ENCODE data around the gene PACSIN2. TPM values are rescaled to one million over a fixed set of nuclear protein-coding genes. Genes with fewer than 3 reads are reported as not detected.

PACSIN2 gene
- total and polyA plus RNA-seq, 10 of the 15 experiments (the other 5 are each of a cell fraction or from before 2014, with no cell fraction given), result 0.93 to 78.7 (median 46.8) TPM

GRCh38 chr22:42931421-42932196 lies 83.3 kb downstream of the PACSIN2 start (continued):
- TF ChIP-seq REST (IDR thresholded peaks at IDR 0.05; ENCODE audit: low read depth, low read length), result no peak
- TF ChIP-seq HDAC6 (IDR thresholded peaks at IDR 0.05; ENCODE audit: unreplicated experiment), result no peak
- TF ChIP-seq MEF2B (IDR thresholded peaks at IDR 0.05; ENCODE audit: partially characterized antibody, poor library complexity, severe bottlenecking), result peak; percentile 96
- TF ChIP-seq FOXK2 (IDR thresholded peaks at IDR 0.05), result no peak
- TF ChIP-seq NR2C1 (IDR thresholded peaks at IDR 0.05), result peak; percentile 53; the same call in 1 of the 2 replicates
- no peak for TF ChIP-seq ELK1 (IDR thresholded peaks at IDR 0.05; ENCODE audit: low read depth, low read length)
- TF ChIP-seq SPI1 (IDR thresholded peaks at IDR 0.05; ENCODE audit: borderline replicate concordance, insufficient read depth, low read depth, low read length), result peak; percentile 99
- no peak for TF ChIP-seq ZNF274 (IDR thresholded peaks at IDR 0.05; ENCODE audit: insufficient read depth, insufficient read length)
- peak; percentile 90; the same call in 1 of the 2 replicates for TF ChIP-seq FOXM1 (IDR thresholded peaks at IDR 0.05; ENCODE audit: low read depth, low read length)
- TF ChIP-seq CHD1 (IDR thresholded peaks at IDR 0.05; ENCODE audit: low read depth, low read length), result no peak
- peak; percentile 48; the same call in 1 of the 2 replicates for TF ChIP-seq RAD51 (IDR thresholded peaks at IDR 0.05)
- peak; percentile 93 for TF ChIP-seq HDGF (IDR thresholded peaks at IDR 0.05)
- no peak for TF ChIP-seq SMAD5 (IDR thresholded peaks at IDR 0.05; ENCODE audit: low read depth)
- TF ChIP-seq RUNX3 (IDR thresholded peaks at IDR 0.05; ENCODE audit: low read length), result peak; percentile 96
- TF ChIP-seq RCOR1 (conservative IDR thresholded peaks at IDR 0.05; ENCODE audit: low read depth, low read length), result 0 out of 2 replicates have a peak, but pooled peaks have one; percentile 51
- peak; percentile 87 for TF ChIP-seq DPF2 (IDR thresholded peaks at IDR 0.05)
- TF ChIP-seq TARDBP (IDR thresholded peaks at IDR 0.05; ENCODE audit: borderline replicate concordance), result no peak
- no peak for TF ChIP-seq SIN3A (IDR thresholded peaks at IDR 0.05; ENCODE audit: low read depth, low read length)
- no peak for TF ChIP-seq EZH2 (IDR thresholded peaks at IDR 0.05; ENCODE audit: borderline replicate concordance, control insufficient read depth, low read depth, low read length)
- no peak for TF ChIP-seq ZNF384 (IDR thresholded peaks at IDR 0.05; ENCODE audit: borderline replicate concordance, low read depth, low read length)
- peak; percentile 24; the same call in 1 of the 2 replicates for TF ChIP-seq JUND (IDR thresholded peaks at IDR 0.05; ENCODE audit: low read depth, low read length)
- TF ChIP-seq ZZZ3 (IDR thresholded peaks at IDR 0.05; ENCODE audit: control insufficient read depth, insufficient read length, low read depth), result no peak
- no peak for TF ChIP-seq SUPT20H (IDR thresholded peaks at IDR 0.05; ENCODE audit: borderline replicate concordance, control insufficient read depth, low read depth, low read length)
- no peak for TF ChIP-seq SRF (IDR thresholded peaks at IDR 0.05; ENCODE audit: low read depth in 2 of 2, low read length in 2 of 2)
- peak; percentile 85 for TF ChIP-seq ATF7 (IDR thresholded peaks at IDR 0.05; ENCODE audit: low read depth)
- TF ChIP-seq TCF12 (IDR thresholded peaks at IDR 0.05; ENCODE audit: low read depth, low read length), result peak; percentile 88
- no peak for TF ChIP-seq ZSCAN29 (IDR thresholded peaks at IDR 0.05)

Measured in GM12878 (cell line).